Neutrophil (primary cell): ENCODE data around the gene MCF2L.

Source experiments
- H3K27ac ChIP-seq: fragments of 200-600 bp; sonication (generic); 2 replicates; pipeline ENCODE4 v1.5.1; 2016; ENCODE audit warnings: mild to moderate bottlenecking, moderate library complexity
- H3K27me3 ChIP-seq: fragments of 200-600 bp; sonication (generic); 2 replicates; pipeline ENCODE4 v1.6.0; 2016; ENCODE audit warnings: mild to moderate bottlenecking
- H3K36me3 ChIP-seq: fragments of 200-600 bp; sonication (generic); 2 replicates; pipeline ENCODE4 v1.5.1; 2017
- H3K4me1 ChIP-seq, 2 experiments: fragments of 200-600 bp in 1 of 2; sonication (generic) in 1 of 2; 1 replicate in 1 of 2; 2 replicates in 1 of 2; pipeline versions ENCODE4 v1.5.1 to v1.6.1; 2013 to 2016; ENCODE audit warnings: low read depth in 1 of 2, low read length in 1 of 2, mild to moderate bottlenecking in 1 of 2, moderate library complexity in 1 of 2; ENCODE audit not compliant: control insufficient read depth in 1 of 2, insufficient read depth in 1 of 2
- H3K4me3 ChIP-seq, 2 experiments: fragments of 200-600 bp in 1 of 2; sonication (generic) in 1 of 2; 1 replicate in 1 of 2; 2 replicates in 1 of 2; pipeline ENCODE4 v1.5.1; 2013 to 2016; ENCODE audit warnings: low read depth in 1 of 2, low read length in 1 of 2, mild to moderate bottlenecking in 1 of 2, moderate library complexity in 1 of 2
- H3K9me3 ChIP-seq: fragments of 200-600 bp; sonication (generic); 2 replicates; pipeline ENCODE4 v1.5.1; 2016
- TF ChIP-seq, protein P1 (sequence below): fragments of 200-600 bp; sonication (generic); IDR thresholded peaks from 2 replicates; pipeline ENCODE4 v1.5.1; 2016; ENCODE audit warnings: antibody characterized with exemption

Gene MCF2L

DNA sequence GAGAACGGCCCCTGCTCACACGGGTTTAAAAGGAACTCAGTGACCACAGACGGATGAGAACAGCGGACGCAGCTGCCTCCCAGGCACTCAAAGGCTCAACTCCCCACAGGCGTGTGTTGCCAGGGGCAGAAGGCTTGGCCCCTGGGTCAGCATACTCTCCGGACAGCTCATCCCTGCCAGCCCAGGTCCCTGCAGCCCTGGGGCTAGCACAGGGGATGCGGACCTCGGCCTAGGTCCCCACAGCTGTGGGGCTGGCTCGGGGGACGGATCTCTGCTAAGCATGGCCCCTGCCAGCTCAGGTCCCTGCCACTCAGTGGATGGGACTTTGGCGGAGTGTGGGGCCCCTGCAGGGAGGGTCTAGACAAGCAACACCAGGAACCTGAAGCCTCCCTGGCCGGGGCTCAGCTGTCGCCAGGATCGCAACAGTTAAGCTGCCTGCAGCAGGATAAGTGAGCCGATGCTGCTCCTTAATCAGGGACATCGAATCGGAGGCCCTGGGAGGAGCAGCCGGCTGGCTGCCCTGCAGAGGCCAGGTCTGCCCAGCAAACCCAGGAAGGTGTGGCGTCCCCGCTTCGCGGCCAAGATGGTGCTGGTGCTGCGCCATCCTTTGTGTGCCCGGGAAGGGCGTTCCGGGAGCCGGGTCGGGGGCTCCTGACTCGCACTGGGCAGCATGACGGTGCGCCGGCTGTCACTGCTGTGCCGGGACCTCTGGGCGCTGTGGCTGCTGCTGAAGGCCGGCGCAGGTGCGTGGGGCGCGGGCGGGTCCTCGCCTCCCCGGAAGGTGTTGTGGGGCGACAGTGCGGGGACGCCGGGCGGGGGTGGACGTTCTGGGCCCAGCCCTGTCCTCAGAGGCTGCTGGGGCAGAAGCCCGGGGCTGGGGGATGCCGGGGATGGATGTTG is 32.5 kb downstream of the MCF2L start:
- Histone ChIP-seq H3K36me3 (no peaks in the 10 kb centered on the region), H3K4me3 (no peak overlapping the region), H3K27me3 (peaks cover 52% of the 10 kb centered on the region), H3K27ac (no peak overlapping the region), H3K9me3 (no peaks in the 10 kb centered on the region), H3K4me1 (no peaks in the 10 kb centered on the region)
- TF ChIP-seq, protein P1, sequence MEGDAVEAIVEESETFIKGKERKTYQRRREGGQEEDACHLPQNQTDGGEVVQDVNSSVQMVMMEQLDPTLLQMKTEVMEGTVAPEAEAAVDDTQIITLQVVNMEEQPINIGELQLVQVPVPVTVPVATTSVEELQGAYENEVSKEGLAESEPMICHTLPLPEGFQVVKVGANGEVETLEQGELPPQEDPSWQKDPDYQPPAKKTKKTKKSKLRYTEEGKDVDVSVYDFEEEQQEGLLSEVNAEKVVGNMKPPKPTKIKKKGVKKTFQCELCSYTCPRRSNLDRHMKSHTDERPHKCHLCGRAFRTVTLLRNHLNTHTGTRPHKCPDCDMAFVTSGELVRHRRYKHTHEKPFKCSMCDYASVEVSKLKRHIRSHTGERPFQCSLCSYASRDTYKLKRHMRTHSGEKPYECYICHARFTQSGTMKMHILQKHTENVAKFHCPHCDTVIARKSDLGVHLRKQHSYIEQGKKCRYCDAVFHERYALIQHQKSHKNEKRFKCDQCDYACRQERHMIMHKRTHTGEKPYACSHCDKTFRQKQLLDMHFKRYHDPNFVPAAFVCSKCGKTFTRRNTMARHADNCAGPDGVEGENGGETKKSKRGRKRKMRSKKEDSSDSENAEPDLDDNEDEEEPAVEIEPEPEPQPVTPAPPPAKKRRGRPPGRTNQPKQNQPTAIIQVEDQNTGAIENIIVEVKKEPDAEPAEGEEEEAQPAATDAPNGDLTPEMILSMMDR, result no peak

DNA sequence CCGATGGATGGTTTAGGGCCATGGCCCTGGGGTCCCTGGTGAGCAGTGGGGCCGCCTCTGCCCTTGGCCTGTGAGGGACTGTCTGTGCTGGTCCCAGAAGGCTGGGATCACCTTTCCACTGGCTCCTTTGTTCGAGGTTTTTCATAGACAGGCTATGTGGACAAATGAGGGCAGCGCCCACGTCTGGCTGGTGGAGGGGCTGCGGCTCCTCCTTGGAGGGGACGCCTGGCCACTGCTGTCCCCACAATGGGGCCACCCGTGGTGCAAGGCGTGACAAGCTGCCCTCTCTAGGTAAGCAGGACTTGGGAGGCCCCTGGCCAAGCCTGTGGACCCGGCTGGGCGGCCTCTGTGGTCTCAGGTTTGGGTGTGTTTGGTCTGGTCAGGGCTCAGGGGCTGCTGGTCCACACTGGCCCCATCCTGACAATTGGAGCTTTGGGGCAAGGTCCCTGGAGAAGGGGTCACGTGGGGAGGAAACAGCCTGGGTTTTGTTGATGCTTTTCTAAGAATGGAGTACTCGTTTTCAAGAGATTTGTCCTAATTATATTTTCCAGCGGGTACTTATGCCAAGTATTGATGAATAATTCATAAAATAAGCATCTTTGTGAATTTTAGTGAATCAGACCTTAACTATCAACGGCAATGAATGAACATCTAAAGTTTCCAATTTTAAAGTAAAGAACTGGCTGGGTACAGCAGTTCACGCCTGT is 33.3 kb downstream of the MCF2L start:
- TF ChIP-seq, protein P1, result no peak
- Histone ChIP-seq H3K27ac (no peak overlapping the region), H3K4me1 (no peaks in the 10 kb centered on the region), H3K4me3 (no peak overlapping the region), H3K9me3 (no peaks in the 10 kb centered on the region), H3K27me3 (peaks cover 49% of the 10 kb centered on the region), H3K36me3 (no peaks in the 10 kb centered on the region)

DNA sequence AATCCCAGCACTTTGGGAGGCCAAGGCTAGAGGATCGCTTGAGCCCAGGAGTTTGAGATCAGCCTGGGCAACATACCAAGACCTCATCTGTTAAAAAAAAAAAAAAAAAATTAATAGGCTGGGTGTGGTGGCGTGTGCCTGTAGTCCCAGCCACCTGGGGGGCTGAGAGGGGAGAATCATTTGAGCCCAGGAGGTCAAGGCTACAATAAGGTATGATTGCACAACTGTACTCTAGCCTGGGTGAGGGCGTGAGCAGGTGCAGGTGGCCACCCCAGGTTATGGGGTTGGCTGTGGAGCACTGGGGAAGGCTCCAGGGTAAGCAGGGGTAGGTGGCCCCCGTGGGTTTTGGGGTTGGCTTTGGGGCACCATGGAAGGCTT is 33.9 kb downstream of the MCF2L start:
- TF ChIP-seq, protein P1, result no peak
- Histone ChIP-seq H3K4me3 (no peak overlapping the region), H3K9me3 (no peaks in the 10 kb centered on the region), H3K27ac (no peak overlapping the region), H3K4me1 (no peaks in the 10 kb centered on the region), H3K27me3 (peaks cover 44% of the 10 kb centered on the region), H3K36me3 (no peaks in the 10 kb centered on the region)

DNA sequence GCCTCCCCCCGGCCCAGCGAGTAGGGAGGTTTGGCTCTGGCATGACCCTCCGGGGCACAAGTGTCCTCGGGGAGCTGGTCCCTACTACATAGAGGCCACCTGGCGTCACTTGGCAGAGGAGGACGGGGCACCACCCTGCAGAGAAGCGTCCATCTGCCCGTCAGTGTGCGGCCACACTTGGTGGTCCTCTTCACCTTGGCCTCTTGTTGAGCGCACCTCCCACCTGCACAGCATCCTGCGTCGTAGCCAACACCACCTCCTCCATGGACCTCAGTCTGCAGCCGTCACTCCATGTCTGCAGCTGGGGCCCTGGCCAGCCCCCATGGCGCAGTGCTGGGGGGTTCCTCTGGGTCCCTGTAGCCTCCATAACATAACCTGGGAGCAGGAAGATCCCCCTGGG is 35.1 kb downstream of the MCF2L start:
- Histone ChIP-seq H3K4me1 (no peaks in the 10 kb centered on the region), H3K27me3 (peaks cover 38% of the 10 kb centered on the region), H3K27ac (no peak overlapping the region), H3K9me3 (no peaks in the 10 kb centered on the region), H3K36me3 (no peaks in the 10 kb centered on the region), H3K4me3 (no peak overlapping the region)
- TF ChIP-seq, protein P1, result no peak

DNA sequence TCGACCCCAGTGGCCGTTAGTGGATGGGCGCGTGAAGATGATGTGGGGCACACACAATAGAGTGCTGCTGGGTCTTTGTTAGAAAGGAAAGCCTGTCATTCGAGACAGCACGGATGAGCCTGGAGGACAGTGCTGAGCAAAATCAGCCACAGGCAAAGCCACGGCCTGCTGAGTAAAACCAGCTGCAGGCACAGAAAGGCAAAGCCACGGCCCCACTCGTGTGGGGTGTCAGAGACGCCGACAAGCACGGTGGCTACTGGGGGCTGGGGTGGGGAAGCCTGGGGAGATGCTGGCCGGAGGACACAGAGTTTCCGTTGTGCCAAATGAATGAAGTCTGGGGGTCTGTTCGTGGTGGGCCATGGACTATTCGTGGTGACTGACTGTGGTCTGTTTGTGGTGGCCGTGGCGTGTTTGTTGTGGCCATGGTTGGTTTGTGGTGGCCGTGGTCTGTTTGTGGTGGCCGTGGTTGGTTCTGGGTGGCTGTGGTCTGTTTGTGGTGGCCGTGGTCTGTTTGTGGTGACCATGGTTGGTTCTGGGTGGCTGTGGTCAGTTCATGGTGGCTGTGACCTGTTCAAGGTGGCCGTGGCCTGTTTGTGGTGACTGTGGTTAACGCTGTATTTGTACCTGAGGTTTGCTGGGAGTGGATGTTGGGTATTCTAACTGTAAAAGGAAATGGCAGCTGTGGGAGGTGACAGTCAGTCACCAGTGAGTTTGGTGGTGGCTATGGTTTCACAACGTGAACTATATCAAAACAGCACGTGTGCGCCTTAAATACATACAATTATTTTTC is 36.3 kb downstream of the MCF2L start:
- Histone ChIP-seq H3K27me3 (peaks cover 41% of the 10 kb centered on the region), H3K9me3 (no peaks in the 10 kb centered on the region), H3K36me3 (no peaks in the 10 kb centered on the region), H3K27ac (no peak overlapping the region), H3K4me3 (no peak overlapping the region), H3K4me1 (peaks cover 0 to 4% of the 10 kb centered on the region in 2 experiments)
- TF ChIP-seq, protein P1, result no peak
